ENCODE measurements around the gene ZNRD2. TPM values are rescaled to one million over a fixed set of nuclear protein-coding genes. Genes with fewer than 3 reads are reported as not detected.

The ZNRD2 gene
- total RNA-seq, 1 donor from 2014 or later, result 26.6 TPM

DNA sequence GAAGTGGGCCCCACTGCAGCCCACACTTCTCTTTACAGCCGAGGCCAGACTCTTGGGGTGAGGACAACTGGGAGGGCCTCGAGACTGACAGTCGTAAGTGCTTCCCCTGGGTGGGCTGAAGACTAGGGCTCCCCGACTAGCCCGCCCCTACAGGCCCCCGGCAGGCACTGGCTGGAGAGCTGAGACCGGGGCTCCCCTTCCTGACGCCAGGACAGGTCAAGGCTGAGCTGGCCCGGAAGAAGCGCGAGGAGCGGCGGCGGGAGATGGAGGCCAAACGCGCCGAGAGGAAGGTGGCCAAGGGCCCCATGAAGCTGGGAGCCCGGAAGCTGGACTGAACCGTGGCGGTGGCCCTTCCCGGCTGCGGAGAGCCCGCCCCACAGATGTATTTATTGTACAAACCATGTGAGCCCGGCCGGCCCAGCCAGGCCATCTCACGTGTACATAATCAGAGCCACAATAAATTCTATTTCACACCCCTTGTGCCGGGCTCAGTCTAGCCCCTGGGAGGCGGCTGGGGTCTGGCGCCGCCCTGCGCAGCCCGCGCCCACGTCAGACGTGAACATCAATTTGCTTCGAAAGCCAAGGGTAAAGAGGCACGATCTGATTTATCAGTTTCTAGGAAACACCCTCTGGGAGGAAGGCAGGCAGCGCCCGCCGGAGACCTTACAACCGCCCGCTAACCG lies 31.9 kb upstream of the ZNRD2 start:
- no peak for DNase-seq

DNA sequence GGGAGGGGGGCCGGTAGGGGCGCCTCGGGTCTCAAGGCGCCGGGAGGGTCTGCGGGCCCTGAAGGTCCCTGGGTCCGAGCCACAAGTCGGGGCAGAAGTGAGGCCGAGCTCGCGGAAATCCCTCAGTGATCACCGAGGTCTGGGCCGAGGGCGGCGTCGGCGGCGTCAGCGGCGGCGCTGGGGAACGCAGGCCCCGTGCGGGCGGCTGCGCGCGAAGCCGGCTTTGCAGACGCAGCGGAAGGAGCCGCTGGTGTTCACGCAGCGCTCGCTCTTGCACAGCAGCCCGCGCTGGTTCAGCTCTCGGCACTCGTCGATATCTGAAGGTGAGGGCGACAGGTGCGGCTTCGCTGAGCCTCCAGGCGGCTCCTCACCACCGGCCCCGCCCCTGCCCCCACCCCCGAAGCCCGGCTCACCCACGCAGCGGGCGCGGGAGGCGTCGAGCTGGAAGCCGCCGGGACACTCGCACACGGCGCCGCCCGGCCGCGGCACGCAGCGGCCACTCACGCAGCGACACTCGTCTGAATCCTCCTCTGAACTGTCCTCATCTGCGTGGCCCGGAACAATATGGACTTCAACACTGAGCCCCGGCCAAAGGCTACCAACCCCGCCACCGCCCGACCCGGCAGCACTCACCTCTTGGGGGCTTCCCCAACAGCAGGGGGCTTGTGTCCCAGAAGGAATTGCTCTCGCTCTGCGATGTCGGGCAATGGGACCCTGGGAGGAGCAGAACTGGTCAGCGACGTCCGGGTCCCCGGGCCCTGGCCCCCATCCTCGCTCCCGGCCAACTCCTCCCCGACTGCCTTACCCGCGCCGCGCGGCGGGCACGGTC lies 31.1 kb upstream of the ZNRD2 start:
- no peak for DNase-seq

DNA sequence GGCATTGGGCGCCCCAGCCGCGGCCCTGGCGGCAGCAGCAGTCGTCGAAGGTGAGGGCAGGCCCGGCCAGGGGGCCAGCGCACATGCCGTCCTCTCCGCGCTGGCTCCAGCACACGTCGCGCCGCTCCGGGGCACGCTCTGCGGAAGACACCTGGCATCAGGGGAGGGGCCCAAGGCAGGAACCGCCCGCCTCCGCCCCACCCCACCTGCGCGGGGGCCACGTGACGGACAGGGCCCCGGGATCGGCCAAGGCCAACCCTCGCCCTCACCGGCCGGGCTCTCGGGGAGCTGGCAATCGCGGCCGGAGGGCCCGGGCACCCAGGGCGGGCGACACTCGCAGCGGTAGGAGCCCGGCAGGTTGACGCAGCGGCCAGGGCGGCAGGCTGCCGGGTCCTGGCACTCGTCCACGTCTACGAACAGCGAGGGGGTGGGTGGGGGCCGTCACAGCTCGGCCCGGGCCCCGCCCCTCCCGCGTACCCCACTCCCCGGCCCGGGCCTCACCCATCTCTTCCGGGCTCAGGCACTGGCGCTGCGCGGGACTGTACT lies 30.5 kb upstream of the ZNRD2 start:
- DNase-seq, result no peak

DNA sequence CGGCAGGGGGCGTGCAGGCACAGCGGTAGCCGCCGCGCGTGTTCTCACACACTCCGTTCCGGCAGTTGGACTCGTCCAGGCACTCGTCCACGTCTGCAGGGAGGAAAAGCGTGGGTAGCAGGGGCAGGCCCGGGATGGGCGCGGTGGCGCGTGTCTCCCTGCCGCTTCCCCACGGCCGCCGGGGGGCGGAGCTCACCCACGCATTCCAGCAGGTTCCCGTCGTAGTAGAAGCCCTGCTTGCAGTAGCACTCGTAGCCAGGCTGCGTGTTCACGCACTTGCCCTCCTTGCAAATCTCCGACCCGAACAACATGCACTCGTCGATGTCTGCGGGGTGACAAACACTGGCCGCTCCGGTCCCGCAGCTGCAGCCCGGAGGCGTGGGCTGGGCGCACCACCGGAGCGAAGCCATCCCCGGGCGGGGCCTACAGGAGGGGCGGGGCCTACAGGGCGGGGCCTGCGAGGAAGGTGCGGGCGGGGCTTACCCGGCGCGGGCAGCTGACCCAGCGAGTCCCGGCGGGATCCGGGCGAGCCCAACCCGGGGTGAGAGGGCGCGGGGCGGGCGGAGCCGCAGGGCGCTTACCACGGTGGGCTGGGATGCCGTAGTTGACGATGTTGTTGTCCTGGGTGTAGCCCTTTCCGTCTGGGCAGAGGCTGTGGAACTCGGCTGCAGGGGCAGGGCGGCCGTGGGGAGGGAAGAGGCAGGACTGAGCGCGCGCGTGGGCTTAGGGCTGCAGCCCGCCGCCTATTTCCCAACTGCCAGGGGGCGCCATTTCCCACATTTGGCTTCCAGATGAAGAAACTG lies 29.8 kb upstream of the ZNRD2 start:
- peak; percentile 95 for DNase-seq

DNA sequence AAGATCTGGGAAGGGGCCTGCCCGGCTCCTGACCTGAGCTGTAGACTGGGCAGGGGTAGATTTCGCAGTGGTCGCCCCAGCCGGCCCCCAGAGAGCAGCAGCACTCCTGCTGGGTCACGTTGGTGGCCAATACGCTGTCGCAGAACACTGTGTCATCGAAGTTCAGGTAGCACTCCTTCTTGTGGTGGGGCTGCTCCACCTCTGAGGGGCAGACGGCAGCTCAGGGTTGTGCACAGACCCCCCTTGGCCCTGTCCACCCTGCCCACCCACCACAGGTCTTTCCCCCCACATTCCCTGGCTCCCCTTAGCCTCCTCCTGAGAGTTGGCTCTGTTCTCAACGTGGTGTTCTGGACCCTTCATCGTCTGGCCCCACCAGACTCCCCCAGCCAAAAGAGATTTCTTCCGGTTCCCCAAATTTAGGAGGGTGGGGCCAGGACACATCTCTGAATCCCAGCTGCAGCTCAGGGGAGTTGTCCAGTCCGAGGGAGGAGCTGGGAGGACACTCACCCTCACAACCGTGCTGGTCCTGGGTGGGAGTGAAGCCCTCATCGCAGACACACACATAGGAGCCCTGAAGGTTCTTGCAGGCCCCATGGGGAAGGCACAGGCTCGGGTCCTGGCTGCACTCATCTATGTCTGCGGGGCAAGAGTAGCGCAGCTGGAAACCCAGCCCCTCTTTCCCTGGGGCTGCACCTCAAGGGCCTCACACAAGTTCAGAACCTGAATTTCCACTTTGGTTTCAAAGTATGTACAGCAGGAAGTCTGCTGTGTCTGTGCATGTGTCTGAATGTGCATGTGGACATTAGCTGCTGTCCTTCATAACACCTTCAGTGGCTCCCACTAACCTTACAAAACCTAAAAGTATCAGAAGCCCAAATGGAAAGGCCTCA lies 28.9 kb upstream of the ZNRD2 start:
- peak; percentile 37 for DNase-seq

DNA sequence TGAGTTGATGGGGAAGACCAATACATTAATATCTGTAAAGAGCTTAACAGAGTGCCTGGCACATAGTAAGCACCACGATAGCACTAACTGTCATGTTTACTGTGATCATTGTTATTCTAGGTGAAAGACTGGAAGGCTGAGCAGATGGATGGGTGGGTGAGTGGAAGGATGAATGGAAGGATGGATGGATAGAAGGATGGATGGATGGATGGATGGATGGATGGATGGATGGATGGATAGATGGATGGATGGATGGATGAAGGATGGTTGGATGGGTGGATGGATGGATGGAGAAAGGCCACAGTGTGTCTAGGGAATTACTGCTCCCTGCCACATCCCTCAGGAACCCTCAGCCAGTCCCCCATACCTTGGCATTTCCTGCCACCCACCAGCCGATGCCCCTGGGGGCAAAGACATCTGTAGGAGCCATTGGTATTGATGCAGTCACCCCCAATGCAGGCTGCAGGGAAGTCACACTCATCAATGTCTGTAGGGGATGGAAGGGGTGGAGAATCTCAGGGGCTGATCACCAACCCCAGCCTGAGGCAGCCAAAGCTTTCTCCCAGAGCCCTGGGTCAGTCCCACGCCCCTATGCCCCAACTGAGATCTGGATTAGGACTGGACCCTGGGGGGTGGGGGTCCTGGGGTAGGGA lies 27.4 kb upstream of the ZNRD2 start:
- DNase-seq, result no peak

DNA sequence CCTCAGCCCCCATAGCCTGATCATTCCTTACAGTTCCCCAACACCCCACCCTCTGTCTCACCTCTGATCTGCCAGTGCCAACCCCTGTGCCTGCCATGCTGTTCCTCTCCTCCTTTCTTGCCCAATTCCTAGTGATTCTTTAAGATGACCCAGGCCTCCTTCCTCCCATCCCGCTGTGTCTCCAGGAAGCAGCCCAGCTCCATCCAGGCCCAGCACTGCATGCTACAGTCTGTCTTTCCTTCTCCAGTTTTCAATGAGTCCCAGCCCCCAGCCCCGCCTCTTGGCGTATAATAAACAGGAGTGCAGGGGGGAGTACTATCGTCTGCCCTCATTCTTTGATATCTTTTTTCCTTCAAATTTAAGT lies 24.4 kb upstream of the ZNRD2 start:
- DNase-seq, result no peak

DNA sequence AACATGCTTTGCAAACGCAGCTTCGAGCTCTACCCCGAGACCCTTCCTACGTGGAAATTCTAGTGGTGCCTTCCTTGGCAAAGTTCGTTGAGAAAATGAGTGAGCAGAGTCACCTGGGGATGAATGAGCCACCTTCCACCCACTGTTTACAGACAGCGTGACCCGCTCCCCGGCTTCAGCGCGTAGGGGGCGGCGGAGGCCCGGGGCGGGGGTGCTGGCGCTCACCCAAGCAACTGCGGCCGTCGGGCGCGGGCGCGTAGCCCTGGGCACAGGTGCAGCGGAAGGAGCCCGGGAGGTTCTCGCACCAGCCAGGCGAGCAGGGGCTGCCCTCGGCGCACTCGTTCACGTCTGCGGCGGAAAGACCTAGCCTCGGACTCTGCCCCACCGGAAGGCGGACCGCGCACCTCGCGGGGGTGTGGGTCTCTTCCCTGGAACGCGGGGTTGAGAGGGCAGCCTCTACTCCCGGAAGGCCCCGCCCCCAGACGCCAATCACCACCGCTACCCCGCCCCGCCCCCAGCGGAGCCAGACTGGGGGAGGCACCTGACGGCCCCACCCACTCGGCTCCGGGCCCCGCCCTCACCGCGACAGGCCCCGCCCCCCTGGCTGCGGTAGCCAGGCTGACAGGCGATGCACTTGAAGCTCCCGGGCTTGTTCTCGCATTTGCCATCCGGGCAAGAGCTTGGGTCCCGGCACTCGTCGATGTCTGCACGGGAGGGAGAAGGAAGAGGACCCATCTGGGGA lies 23.9 kb upstream of the ZNRD2 start:
- peak; percentile 69 for DNase-seq

DNA sequence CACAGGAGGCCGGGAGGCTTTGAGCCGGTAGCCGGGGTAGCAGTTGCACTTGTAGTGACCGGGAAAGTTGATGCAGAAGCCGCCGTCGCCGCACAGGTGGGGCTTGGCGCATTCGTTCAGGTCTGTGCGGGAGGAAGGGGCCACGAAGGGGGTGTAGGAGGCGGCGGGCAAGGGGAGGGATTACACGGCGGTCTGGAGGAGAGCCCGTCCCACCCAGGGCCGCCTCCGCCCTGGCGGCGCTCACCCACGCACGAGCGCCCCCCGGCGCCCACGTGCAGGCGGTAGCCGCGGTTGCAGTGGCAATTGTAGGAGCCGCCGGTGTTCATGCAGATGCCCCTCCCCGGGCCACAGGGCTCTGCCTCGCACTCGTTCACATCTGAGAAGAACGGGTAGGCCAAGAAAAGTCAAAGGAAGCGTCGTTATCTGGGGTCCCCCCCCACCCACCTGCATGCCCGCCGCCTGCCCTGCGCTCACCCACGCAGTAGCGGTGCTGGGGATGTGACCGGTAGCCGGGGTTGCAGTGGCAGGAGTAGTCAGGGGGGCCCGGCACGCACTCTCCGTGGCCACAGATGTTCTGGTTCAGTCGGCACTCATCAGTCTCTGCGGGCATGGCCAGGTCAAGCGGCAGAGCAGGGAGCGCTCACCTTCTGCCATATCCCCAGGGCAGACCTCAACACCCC lies 22.7 kb upstream of the ZNRD2 start:
- DNase-seq, result no peak

DNA sequence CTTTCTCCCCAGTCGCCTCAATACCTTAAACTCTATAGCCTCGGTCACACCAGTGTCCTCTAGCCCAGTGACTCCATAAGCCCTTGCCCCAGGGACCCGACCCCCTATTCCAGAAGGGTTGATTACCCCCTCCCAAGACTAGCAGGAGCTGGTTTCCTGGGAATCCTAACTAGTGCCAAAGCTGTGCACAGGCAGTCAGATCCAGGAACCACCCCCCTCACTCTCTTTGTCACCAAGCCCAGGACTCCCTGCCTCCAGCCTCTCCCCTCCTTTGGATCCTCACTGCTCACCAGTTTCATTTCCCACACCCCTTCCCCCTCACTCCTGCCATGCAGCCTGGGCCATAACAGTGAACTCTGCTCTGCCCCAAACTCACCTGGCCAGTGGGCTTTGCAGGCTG lies 21.9 kb upstream of the ZNRD2 start:
- DNase-seq, result no peak

DNA sequence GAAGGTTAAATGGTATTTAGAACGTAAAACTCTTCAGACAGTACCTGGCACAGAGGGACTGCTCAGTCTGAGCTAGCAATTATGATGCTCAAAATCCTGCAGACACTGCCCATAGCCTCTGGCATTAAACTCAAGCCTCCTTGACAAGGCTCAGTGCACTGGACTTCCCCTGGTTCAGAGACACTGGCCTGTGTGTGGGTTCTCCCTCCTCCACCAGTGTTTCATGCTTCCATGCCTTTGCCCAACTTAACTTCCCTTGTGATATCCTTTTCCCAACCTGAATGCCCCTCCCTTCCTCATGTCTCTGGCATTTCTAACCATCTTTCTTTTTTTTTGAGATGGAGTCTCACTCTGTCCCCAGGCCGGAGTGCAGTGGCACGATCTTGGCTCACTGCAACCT lies 21.2 kb upstream of the ZNRD2 start:
- no peak for DNase-seq

DNA sequence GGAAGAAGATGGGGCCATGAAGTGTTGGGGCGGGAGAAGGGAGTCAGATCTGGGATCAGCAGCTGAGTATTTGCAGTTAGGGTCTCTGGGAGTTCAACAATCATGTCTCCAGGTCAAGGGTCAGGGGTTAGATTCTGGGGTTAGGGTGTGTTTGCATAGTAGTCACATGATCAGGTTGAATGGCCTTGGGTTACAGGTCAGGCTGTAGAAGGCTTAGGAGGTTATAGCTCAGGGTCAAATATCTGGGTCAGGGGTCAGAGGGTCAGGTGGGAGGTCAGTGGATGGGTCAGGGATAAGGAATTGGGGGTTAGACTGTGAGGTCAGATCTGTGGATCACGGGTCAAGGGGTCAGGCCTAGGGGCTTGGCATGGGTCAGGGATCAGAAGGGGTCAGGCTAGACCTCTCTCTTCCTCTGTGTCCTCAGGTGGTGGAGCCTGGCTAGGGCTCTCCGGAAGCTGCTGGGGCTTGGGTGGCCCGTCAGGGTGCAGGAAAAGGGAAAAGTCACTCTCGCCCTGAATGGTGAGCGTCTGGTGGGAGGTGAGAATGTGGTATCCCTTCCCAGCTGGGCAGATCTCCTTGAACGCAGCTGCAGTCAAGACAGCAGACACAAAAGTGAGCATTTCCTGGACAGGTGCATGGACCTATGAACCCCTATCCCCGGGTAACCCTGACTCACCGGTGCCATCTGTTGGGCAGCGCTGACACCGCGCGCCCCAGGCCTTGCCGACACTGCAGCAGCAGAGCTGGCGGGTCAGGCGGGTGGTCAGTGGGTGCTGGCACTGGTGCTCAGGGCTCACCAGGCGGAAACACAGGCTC lies 18.5 kb upstream of the ZNRD2 start:
- peak; percentile 45 for DNase-seq

DNA sequence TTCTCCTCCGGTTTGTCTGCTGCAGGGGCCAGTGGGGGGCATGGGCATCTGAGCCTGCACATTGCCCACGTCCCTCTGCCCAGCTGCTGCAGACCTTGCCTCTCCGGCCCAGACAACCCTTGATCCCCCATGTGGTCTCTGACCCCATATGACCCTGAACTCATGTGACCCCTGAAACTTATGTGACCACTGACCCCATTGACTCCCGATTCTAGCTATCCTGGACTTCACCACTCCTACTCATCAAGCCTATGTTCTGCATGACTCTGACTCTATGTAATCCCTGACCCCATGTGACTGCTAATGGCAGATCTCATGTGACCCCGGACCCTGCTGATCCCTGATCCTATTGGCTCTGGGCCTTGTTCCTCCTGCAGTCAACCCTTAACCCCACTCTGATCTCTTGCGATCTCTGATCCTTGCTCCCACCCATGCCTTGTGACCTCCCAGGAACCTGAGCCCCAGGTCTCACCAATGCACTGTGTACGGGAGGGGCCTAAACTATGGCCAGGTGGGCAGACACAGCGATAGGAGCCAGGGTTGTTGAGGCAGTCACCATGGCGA lies 17.8 kb upstream of the ZNRD2 start:
- DNase-seq, result no peak

DNA sequence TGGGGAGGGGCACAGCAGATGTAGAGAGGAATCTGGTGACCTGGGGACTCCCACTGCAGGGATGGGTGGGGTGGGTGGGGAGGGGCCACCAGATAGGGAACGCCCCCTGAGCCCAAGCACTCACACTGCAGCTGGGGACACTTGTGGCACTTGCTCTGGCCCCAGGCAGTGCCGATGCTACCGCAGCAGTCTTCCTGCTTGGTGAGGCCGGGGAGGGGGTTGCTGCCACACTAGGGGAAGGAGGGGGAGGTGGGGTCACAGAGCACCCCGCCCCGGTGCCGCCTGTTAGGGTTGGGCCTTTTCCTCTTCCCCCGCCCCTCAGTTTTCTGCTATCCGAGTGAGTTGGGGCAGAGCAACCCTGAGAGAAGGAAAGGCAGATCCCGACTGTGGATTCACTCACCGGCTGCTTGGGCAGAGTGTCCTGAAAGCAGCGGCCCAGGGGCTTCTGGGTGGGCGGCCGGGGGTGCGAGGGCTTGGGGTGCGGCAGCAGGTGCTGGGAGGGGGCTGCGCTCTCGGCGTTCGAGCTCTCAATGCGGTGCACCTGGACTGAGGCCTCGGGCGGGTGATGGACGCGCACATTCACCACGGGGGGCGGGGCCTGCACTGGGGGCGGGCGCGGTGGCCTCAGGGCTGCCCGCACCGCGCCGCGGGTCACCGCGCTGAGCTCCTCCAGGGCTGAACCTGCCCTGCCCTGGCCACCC lies 16.8 kb upstream of the ZNRD2 start:
- DNase-seq, result peak; percentile 47

DNA sequence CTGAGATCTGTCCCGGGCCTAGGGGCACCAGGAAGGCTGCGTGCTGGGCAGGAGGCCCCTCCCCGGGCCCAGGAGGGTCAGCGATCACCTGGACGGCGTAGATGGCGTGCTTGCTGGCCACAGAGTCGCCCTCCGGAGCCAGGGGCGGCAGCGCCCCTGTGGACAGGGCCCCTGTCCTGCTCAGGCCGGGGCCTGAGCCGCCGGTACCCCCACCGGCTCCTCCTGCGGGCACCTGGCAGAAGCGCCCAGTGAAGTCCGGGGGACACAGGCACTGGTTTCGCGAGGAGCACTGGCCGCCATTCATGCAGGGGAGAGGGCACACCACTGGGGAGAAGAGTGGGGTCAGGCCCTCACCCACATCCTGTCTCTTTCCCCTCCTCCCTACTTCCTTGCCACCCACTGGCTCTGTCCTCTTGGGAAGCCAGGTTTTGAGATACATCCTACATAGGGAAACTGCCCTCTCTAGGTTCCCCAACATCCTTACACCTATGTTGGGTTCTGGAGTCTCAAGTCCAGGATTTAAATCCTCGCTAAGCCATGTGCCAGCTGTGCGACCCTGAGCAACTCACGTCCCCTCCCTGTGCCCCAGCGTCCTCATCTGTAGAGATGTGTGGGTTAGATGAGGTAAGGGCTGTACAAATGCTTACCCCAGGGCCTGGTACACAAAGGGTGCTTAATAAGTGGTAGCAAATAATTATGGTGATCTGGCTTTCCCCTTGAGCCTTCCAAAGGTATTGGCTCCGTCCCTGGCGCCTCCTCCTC lies 16.0 kb upstream of the ZNRD2 start:
- DNase-seq, result no peak

DNA sequence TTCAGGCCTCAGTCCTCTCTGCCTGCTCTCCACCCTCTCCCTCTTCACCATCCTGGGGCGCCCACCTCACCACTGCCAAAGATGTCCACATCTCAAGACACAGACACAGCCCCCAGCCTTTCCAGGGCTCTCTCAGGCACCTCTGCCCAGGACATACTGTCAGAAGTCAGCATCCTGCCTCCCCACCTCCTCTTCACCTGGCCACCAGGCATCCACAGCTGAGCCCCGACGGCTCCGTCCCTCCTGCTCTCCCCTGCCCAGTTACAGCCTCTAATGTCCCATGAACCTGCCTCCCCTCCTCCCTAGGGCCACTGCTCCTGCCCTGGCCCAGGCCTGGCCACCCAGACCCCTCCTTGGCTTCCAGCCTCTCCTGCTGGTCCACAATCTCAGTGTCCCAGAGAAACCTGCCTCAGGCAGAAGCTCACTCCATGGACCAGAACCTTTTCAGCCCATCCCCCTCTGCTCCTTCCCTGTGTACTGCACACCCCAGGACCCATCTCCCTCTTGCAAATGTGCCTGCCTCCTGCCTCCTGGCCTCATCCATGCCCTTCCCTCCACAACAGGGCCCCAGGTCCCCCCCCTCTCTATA lies 15.3 kb upstream of the ZNRD2 start:
- no peak for DNase-seq

Data from tongue (tissue), 2 donors.